Suprapubic skin (tissue), 4 donors: Measurements from ENCODE around the gene CRHBP. TPM values are rescaled to one million over a fixed set of nuclear protein-coding genes. Genes with fewer than 3 reads are reported as not detected.

Experiments used
- DNase-seq, 2 donors: peaks; one replicate each; pipeline ENCODE4 v3.0.0-alpha.2; 2019; ENCODE audit warnings: low spot score in 2 of 2
- H3K27ac ChIP-seq: fragments of 200-600 bp; sonication (generic); one replicate; pipeline ENCODE4 v1.5.1; 2019
- H3K27me3 ChIP-seq: fragments of 200-600 bp; sonication (generic); one replicate; pipeline ENCODE4 v1.5.1; 2019
- H3K36me3 ChIP-seq: fragments of 200-600 bp; sonication (generic); one replicate; pipeline ENCODE4 v1.5.1; 2019
- H3K4me1 ChIP-seq: fragments of 200-600 bp; sonication (generic); one replicate; pipeline ENCODE4 v1.5.1; 2019
- H3K4me3 ChIP-seq: fragments of 200-600 bp; sonication (generic); one replicate; pipeline ENCODE4 v1.5.1; 2019; ENCODE audit warnings: mild to moderate bottlenecking
- H3K9me3 ChIP-seq: fragments of 200-600 bp; sonication (generic); one replicate; pipeline ENCODE4 v1.5.1; 2019
- CTCF ChIP-seq, 2 donors: fragments of 200-600 bp in 1 of 2; fragments of 450-650 bp in 1 of 2; sonication (generic) in 1 of 2; IDR thresholded peaks; one replicate each; pipeline ENCODE4 v1.5.1; 2016 to 2019; ENCODE audit warnings: antibody characterized with exemption in 2 of 2, mild to moderate bottlenecking in 1 of 2, moderate library complexity in 1 of 2
- EP300 ChIP-seq: sonication (generic); formaldehyde crosslinking; IDR thresholded peaks from one replicate; pipeline ENCODE4 v1.6.1; 2017; ENCODE audit warnings: antibody characterized with exemption
- POLR2A ChIP-seq, 2 donors: fragments of 450-650 bp; IDR thresholded peaks; one replicate each; pipeline ENCODE4 v1.6.1; 2017; ENCODE audit warnings: antibody characterized with exemption in 2 of 2, mild to moderate bottlenecking in 2 of 2, moderate library complexity in 2 of 2
- POLR2AphosphoS5 ChIP-seq, 3 donors: sonication (generic); formaldehyde crosslinking; IDR thresholded peaks; one replicate each; pipeline ENCODE4 v1.6.1; 2017; ENCODE audit warnings: antibody characterized with exemption in 3 of 3
- WGBS: methylation state at CpG from one replicate; pipeline ENCODE4 v1.1.5; 2018; 5-methylcytosine and 5-hydroxymethylcytosine counted together
- total RNA-seq, 4 donors: library from RNA; depleted of rRNA; stranded (reverse); fragments of >200 nt; gene quantifications; one replicate each; pipeline ENCODE4 v1.1.0, GENCODE V29; 2016

The CRHBP gene
- total RNA-seq, 4 donors from 2014 or later = 0.73 to 1.0 TPM; not detected in 2

GRCh38 chr5:76926329-76927105 is 26.3 kb upstream of the CRHBP start:
- Histone ChIP-seq H3K4me1 (no peaks in the 10 kb centered on the region), H3K4me3 (no peak overlapping the region), H3K27ac (no peak overlapping the region), H3K27me3 (no peaks in the 10 kb centered on the region), H3K36me3 (no peaks in the 10 kb centered on the region), H3K9me3 (no peaks in the 10 kb centered on the region)
- no peak for DNase-seq
- no peak for TF ChIP-seq POLR2A (IDR thresholded peaks at IDR 0.05)
- WGBS = 55% methylated on average over 6 of the region's 6 CpGs

GRCh38 chr5:76927961-76928360 is 24.9 kb upstream of the CRHBP start:
- Histone ChIP-seq H3K9me3 (no peaks in the 10 kb centered on the region), H3K27ac (no peak overlapping the region), H3K36me3 (no peaks in the 10 kb centered on the region), H3K4me1 (no peaks in the 10 kb centered on the region), H3K4me3 (no peak overlapping the region), H3K27me3 (no peaks in the 10 kb centered on the region)
- WGBS = 69% methylated on average over 4 of the region's 4 CpGs
- TF ChIP-seq POLR2AphosphoS5 (IDR thresholded peaks at IDR 0.05) = no peak
- no peak for TF ChIP-seq CTCF (IDR thresholded peaks at IDR 0.05)
- TF ChIP-seq POLR2A (IDR thresholded peaks at IDR 0.05) = no peak
- TF ChIP-seq EP300 = no peak
- DNase-seq = no peak

GRCh38 chr5:76930083-76930482 is 22.8 kb upstream of the CRHBP start:
- H3K27me3 ChIP-seq = no peaks in the 10 kb centered on the region
- WGBS = 78% methylated on average over 4 of the region's 4 CpGs

GRCh38 chr5:76938177-76938576 is 14.7 kb upstream of the CRHBP start:
- Histone ChIP-seq H3K36me3 (no peaks in the 10 kb centered on the region), H3K27ac (no peak overlapping the region), H3K4me1 (no peaks in the 10 kb centered on the region), H3K27me3 (no peaks in the 10 kb centered on the region), H3K4me3 (no peak overlapping the region), H3K9me3 (no peaks in the 10 kb centered on the region)
- TF ChIP-seq POLR2A (IDR thresholded peaks at IDR 0.05) = no peak
- TF ChIP-seq POLR2AphosphoS5 (IDR thresholded peaks at IDR 0.05) = no peak
- no peak for TF ChIP-seq EP300
- TF ChIP-seq CTCF (IDR thresholded peaks at IDR 0.05) = no peak
- DNase-seq = no peak

More at GRCh38 chr5:76930083-76930482, 22.8 kb upstream of the CRHBP start:
- TF ChIP-seq CTCF (IDR thresholded peaks at IDR 0.05) (no peak), POLR2A (IDR thresholded peaks at IDR 0.05) (no peak), POLR2AphosphoS5 (IDR thresholded peaks at IDR 0.05) (no peak), EP300 (no peak)
- no peak overlapping the region for H3K4me3 ChIP-seq
- DNase-seq = no peak
- H3K36me3 ChIP-seq = no peaks in the 10 kb centered on the region
- no peak overlapping the region for H3K27ac ChIP-seq
- no peaks in the 10 kb centered on the region for H3K4me1 ChIP-seq
- H3K9me3 ChIP-seq = no peaks in the 10 kb centered on the region

GRCh38 chr5:76941000-76941399 is 11.8 kb upstream of the CRHBP start:
- no peak overlapping the region for H3K4me3 ChIP-seq
- no peak overlapping the region for H3K27ac ChIP-seq
- 80% methylated on average over 4 of the region's 4 CpGs for WGBS
- no peaks in the 10 kb centered on the region for H3K36me3 ChIP-seq
- DNase-seq = no peak
- no peaks in the 10 kb centered on the region for H3K27me3 ChIP-seq
- no peak for TF ChIP-seq EP300
- no peak for TF ChIP-seq POLR2AphosphoS5 (IDR thresholded peaks at IDR 0.05)
- no peak for TF ChIP-seq POLR2A (IDR thresholded peaks at IDR 0.05)
- TF ChIP-seq CTCF (IDR thresholded peaks at IDR 0.05) = no peak
- H3K9me3 ChIP-seq = no peaks in the 10 kb centered on the region
- no peaks in the 10 kb centered on the region for H3K4me1 ChIP-seq
